Naive thymus-derived CD4-positive, alpha-beta T cell (primary cell): ENCODE results near the gene NUDT19. TPM values are rescaled to one million over a fixed set of nuclear protein-coding genes. Genes with fewer than 3 reads are reported as not detected.

Experiments
- ATAC-seq: fragments of 150-1000 bp; cut with Tn5 transposase; 2 replicates; pipeline ENCODE4 v1.10.0; 2021; ENCODE audit warnings: mild to moderate bottlenecking, moderate library complexity
- CTCF ChIA-PET: fragments of 350-600 bp; sonication (Branson Sonifier 250); formaldehyde crosslinking; loops from one replicate; lab custom pipeline; 2021; ENCODE audit warnings: antibody characterized with exemption; lab: Charles Lee
- POLR2A ChIA-PET: fragments of 350-600 bp; sonication (Branson Sonifier 250); formaldehyde crosslinking; loops from one replicate; lab custom pipeline; 2021; ENCODE audit warnings: antibody characterized with exemption, inconsistent platforms; lab: Charles Lee
- DNase-seq, 9 donors: peaks; one replicate each; pipeline versions ENCODE4 v3.0.0 to v3.0.0-alpha.2; 2020 to 2022; ENCODE audit warnings: mixed read lengths in 1 of 9
- H3K27ac ChIP-seq: one replicate; pipeline ENCODE4 v1.7.0; 2013; ENCODE audit warnings: mild to moderate bottlenecking, low read depth, low read length, moderate library complexity
- H3K27me3 ChIP-seq, 2 donors: one replicate each; pipeline ENCODE4 v1.7.0; 2013; ENCODE audit warnings: low read length in 2 of 2, mild to moderate bottlenecking in 2 of 2, moderate library complexity in 2 of 2; ENCODE audit not compliant: control insufficient read depth in 2 of 2, insufficient read depth in 2 of 2
- H3K36me3 ChIP-seq, 3 experiments: 1 replicate in 2 of 3; 2 replicates in 1 of 3; pipeline ENCODE4 v1.7.0; 2013; ENCODE audit warnings: low read length in 3 of 3, mild to moderate bottlenecking in 3 of 3, moderate library complexity in 1 of 3; ENCODE audit not compliant: insufficient read depth in 3 of 3, control insufficient read depth in 2 of 3
- H3K4me1 ChIP-seq, 2 donors: one replicate each; pipeline ENCODE4 v1.7.0; 2013; ENCODE audit warnings: low read length in 2 of 2, mild to moderate bottlenecking in 2 of 2, moderate library complexity in 1 of 2; ENCODE audit not compliant: control insufficient read depth in 2 of 2, insufficient read depth in 2 of 2
- H3K4me3 ChIP-seq: 2 replicates; pipeline ENCODE4 v1.7.0; 2013; ENCODE audit warnings: mild to moderate bottlenecking, low read length
- H3K9me3 ChIP-seq, 3 experiments: 1 replicate in 2 of 3; 2 replicates in 1 of 3; pipeline ENCODE4 v1.7.0; 2013; ENCODE audit warnings: low read length in 3 of 3; ENCODE audit not compliant: control insufficient read depth in 2 of 3
- H3K27ac Mint-ChIP-seq, 9 donors: one replicate each; pipeline ENCODE4 v1.8.0; 2020 to 2022; ENCODE audit warnings: mixed read lengths in 9 of 9, mild to moderate bottlenecking in 8 of 9, moderate library complexity in 5 of 9, inconsistent platforms in 2 of 9
- H3K27me3 Mint-ChIP-seq, 5 donors: one replicate each; pipeline ENCODE4 v1.8.0; 2021 to 2022; ENCODE audit warnings: mixed read lengths in 5 of 5, mild to moderate bottlenecking in 1 of 5
- H3K36me3 Mint-ChIP-seq, 5 donors: one replicate each; pipeline ENCODE4 v1.8.0; 2020 to 2022; ENCODE audit warnings: mixed read lengths in 5 of 5, mild to moderate bottlenecking in 3 of 5, inconsistent platforms in 1 of 5
- H3K4me1 Mint-ChIP-seq, 7 donors: one replicate each; pipeline ENCODE4 v1.8.0; 2020 to 2022; ENCODE audit warnings: mixed read lengths in 7 of 7, mild to moderate bottlenecking in 3 of 7, inconsistent platforms in 1 of 7
- H3K4me3 Mint-ChIP-seq, 10 donors: one replicate each; pipeline ENCODE4 v1.8.0; 2020 to 2022; ENCODE audit warnings: mild to moderate bottlenecking in 10 of 10, mixed read lengths in 10 of 10, moderate library complexity in 6 of 10, inconsistent platforms in 2 of 10
- H3K9me3 Mint-ChIP-seq, 11 donors: one replicate each; pipeline ENCODE4 v1.8.0; 2020 to 2022; ENCODE audit warnings: mixed read lengths in 11 of 11, mild to moderate bottlenecking in 4 of 11, inconsistent platforms in 1 of 11, moderate library complexity in 1 of 11
- intact Hi-C, 2 donors: fragments of 100-400 bp; cut with micrococcal nuclease; formaldehyde crosslinking; loops; one replicate each; pipeline ENCODE4 v1.15.1; 2023
- polyA plus RNA-seq, 2 donors: library from polyadenylated mRNA; unstranded; fragments of 300-500 nt; fragmentation: Illumina TruSeq; gene quantifications; one replicate each; pipeline ENCODE4 v1.2.3, GENCODE V29; 2021
- total RNA-seq, 6 experiments: library from RNA in 5 of 6; stranded (reverse) in 5 of 6; gene quantifications; 1 replicate in 5 of 6; 2 replicates in 1 of 6; pipeline ENCODE4 v1.2.3 and lab custom pipeline; 2021 to 2026

The NUDT19 gene
- total and polyA plus RNA-seq, 7 experiments from 2014 or later: 2.4 to 17.0 (median 8.9) TPM

GRCh38 chr19:32750441-32751055, 58.9 kb downstream of the NUDT19 start:
- H3K4me3 Mint-ChIP-seq: no peak overlapping the region
- peaks cover 0 to 22% of the 10 kb centered on the region in 2 donors for H3K4me1 ChIP-seq
- DNase-seq (no peak), ATAC-seq (no peak)
- intact Hi-C loops: no loop called here
- POLR2A ChIA-PET: interaction anchor here (1.1 kb wide), 1 partner anchor 139 kb away, joined by 4 read pairs; no protein-coding TSS in a partner anchor
- no peaks in the 10 kb centered on the region for H3K36me3 Mint-ChIP-seq
- H3K4me1 Mint-ChIP-seq: peaks cover 0 to 19% (median 7%) of the 10 kb centered on the region in 7 donors
- no peak overlapping the region for H3K27ac Mint-ChIP-seq
- peaks cover 0 to 2% (median 0%) of the 10 kb centered on the region in 11 donors for H3K9me3 Mint-ChIP-seq
- CTCF ChIA-PET: no interaction called here
- H3K27me3 ChIP-seq: peaks cover 0 to 3% of the 10 kb centered on the region in 2 donors
- H3K36me3 ChIP-seq: no peaks in the 10 kb centered on the region
- H3K27me3 Mint-ChIP-seq: peaks cover 20 to 32% (median 29%) of the 10 kb centered on the region in 5 donors
- no peak overlapping the region for H3K27ac ChIP-seq
- H3K4me3 ChIP-seq: no peak overlapping the region
- no peaks in the 10 kb centered on the region for H3K9me3 ChIP-seq

- Mint-ChIP-seq H3K9me3 (peaks cover 0 to 2% (median 0%) of the 10 kb centered on the region in 11 donors), H3K27ac (no peak overlapping the region), H3K36me3 (no peaks in the 10 kb centered on the region), H3K27me3 (peaks cover 24 to 33% (median 32%) of the 10 kb centered on the region in 5 donors), H3K4me1 (peaks cover 0 to 19% (median 7%) of the 10 kb centered on the region in 7 donors), H3K4me3 (no peak overlapping the region)
- no peaks in the 10 kb centered on the region for H3K36me3 ChIP-seq
- H3K9me3 ChIP-seq: no peaks in the 10 kb centered on the region
- intact Hi-C loops: no loop called here
- peaks cover 0 to 3% of the 10 kb centered on the region in 2 donors for H3K27me3 ChIP-seq
- ChIA-PET POLR2A (interaction anchor here (1.1 kb wide), 1 partner anchor 138 kb away, joined by 4 read pairs; no protein-coding TSS in a partner anchor), CTCF (no interaction called here)
- ATAC-seq: no peak
- no peak for DNase-seq
- H3K4me1 ChIP-seq: peaks cover 0 to 22% of the 10 kb centered on the region in 2 donors
- H3K27ac ChIP-seq: no peak overlapping the region
- no peak overlapping the region for H3K4me3 ChIP-seq
Measured at GRCh38 chr19:32751066-32751465, 59.4 kb downstream of the NUDT19 start.

DNA sequence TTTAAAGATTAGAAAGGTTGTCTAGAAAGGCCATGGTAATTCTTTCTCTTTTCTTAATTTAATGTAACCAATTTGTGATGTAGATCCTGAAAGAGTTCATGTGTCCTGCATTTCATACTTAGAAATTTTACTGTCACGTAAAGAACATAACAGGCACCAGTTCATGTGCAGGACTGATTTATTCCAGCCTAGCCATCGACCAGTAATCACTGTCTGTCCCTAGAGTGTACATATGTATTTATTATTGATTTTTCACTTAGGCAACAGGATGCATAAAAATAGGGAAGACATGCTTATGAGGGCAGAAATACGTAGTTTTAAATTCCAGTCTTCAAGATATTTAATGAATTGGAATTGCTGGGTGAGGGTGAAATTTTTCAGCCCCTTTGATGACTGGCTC, 65.6 kb downstream of the NUDT19 start:
- H3K27me3 ChIP-seq: no peaks in the 10 kb centered on the region
- H3K27ac ChIP-seq: no peak overlapping the region
- no peak overlapping the region for H3K27ac Mint-ChIP-seq
- DNase-seq (no peak), ATAC-seq (no peak)
- H3K9me3 Mint-ChIP-seq: peaks cover 0 to 8% (median 6%) of the 10 kb centered on the region in 11 donors
- no peaks in the 10 kb centered on the region for H3K9me3 ChIP-seq
- peaks cover 18 to 39% (median 37%) of the 10 kb centered on the region in 5 donors for H3K27me3 Mint-ChIP-seq
- intact Hi-C loops: no loop called here
- H3K36me3 Mint-ChIP-seq: peaks cover 0 to 7% (median 5%) of the 10 kb centered on the region in 5 donors
- POLR2A ChIA-PET: no interaction called here
- H3K4me1 ChIP-seq: no peaks in the 10 kb centered on the region
- H3K4me3 ChIP-seq: no peak overlapping the region
- CTCF ChIA-PET: interaction anchor here (0.6 kb wide), 1 partner anchor 49 kb away, joined by 3 read pairs; no protein-coding TSS in a partner anchor
- no peak overlapping the region for H3K4me3 Mint-ChIP-seq
- no peaks in the 10 kb centered on the region for H3K36me3 ChIP-seq
- H3K4me1 Mint-ChIP-seq: no peaks in the 10 kb centered on the region

Other genes with a start within 250 kb of the NUDT19 start
- gene PDCD5, start 110.6 kb upstream of the NUDT19 start, total RNA-seq: 10 to 100 TPM; 19.5 to 98.0 (median 51.2) TPM
- gene PDCD5, start 110.6 kb upstream of the NUDT19 start, polyA plus RNA-seq: 100 to 1,000 TPM in 1 of 2 donors, 10 to 100 TPM in 1; 82.1 to 101 TPM
- 10 to 100 TPM; 23.6 to 44.9 (median 41.2) TPM for gene ANKRD27, start 16.6 kb upstream of the NUDT19 start, total RNA-seq
- 10 to 100 TPM; 12.3 to 20.4 TPM for gene ANKRD27, start 16.6 kb upstream of the NUDT19 start, polyA plus RNA-seq
- gene RGS9BP, start 16.0 kb upstream of the NUDT19 start, total RNA-seq: under 1 TPM; 0.13 to 0.30 (median 0.24) TPM
- gene RGS9BP, start 16.0 kb upstream of the NUDT19 start, polyA plus RNA-seq: not detected
- gene TDRD12, start 27.9 kb downstream of the NUDT19 start, total RNA-seq: 1 to 10 TPM in 2 of 5 experiments, under 1 TPM in 3; 0.17 to 3.6 (median 0.92) TPM
- under 1 TPM in 1 of 2 donors, not detected in 1; 0.43 TPM for gene TDRD12, start 27.9 kb downstream of the NUDT19 start, polyA plus RNA-seq
- 1 to 10 TPM in 2 of 5 experiments, under 1 TPM in 3; 0.24 to 1.1 (median 0.56) TPM for gene SLC7A9, start 177.9 kb downstream of the NUDT19 start, total RNA-seq
- not detected for gene SLC7A9, start 177.9 kb downstream of the NUDT19 start, polyA plus RNA-seq